ENCODE measurements around the gene PCBP3. TPM values are rescaled to one million over a fixed set of nuclear protein-coding genes. Genes with fewer than 3 reads are reported as not detected.

The PCBP3 gene
- total and polyA plus RNA-seq, 2 donors (not counting 3 experiments of a cell fraction or from before 2014, with no cell fraction given) = 0.06 to 1.1 TPM

- FAIRE-seq = no peak
- dilution Hi-C loops (cut with MboI; ENCODE audit: extremely low pct_ligation_motif_present, low sequenced_read_pairs) = no loop called here
These were observed 291.0 kb downstream of the PCBP3 start for GRCh38 chr21:45934554-45934953.

More at GRCh38 chr21:45934554-45934953, 291.0 kb downstream of the PCBP3 start:
- Histone ChIP-seq H3K9me3 (replicated peaks; ENCODE audit: control insufficient read depth, insufficient read depth, low read length) (no peaks in the 10 kb centered on the region), H3K4me3 (replicated peaks in 1 of 3; ENCODE audit: insufficient read depth in 1 of 3, low read depth in 1 of 3, low read length in 3 of 3) (no peak overlapping the region), H3K36me3 (ENCODE audit: control insufficient read depth in 2 of 2, extremely low read depth in 1 of 2, insufficient read depth in 2 of 2, low read length in 2 of 2) (no peaks in the 10 kb centered on the region), H3K9ac (replicated peaks; ENCODE audit: extremely low read depth, insufficient read depth, low read length) (no peak overlapping the region), H3K4me1 (ENCODE audit: control insufficient read depth, extremely low read depth, insufficient read depth, low read length) (no peaks in the 10 kb centered on the region), H3K27ac (ENCODE audit: insufficient read depth, low read depth, low read length) (no peak overlapping the region), H3K4me2 (ENCODE audit: insufficient read depth, low read length) (no peak overlapping the region), H3K27me3 (ENCODE audit: control insufficient read depth in 2 of 2, insufficient read depth in 2 of 2, low read length in 2 of 2) (no peaks in the 10 kb centered on the region), H2AFZ (ENCODE audit: low read depth, low read length) (no peak overlapping the region), H3K79me2 (ENCODE audit: control insufficient read depth, insufficient read depth, low read length) (no peaks in the 10 kb centered on the region), H3K9me1 (replicated peaks; ENCODE audit: control insufficient read depth, extremely low read depth, insufficient read depth, low read length) (no peaks in the 10 kb centered on the region), H4K20me1 (replicated peaks; ENCODE audit: control insufficient read depth, extremely low read depth, insufficient read depth, low read length) (no peaks in the 10 kb centered on the region)
- intact Hi-C loops (cut with micrococcal nuclease) = no loop called here
- TF ChIP-seq POLR2A (IDR thresholded peaks at IDR 0.05; ENCODE audit: low read depth, low read length) (no peak), GATA2 (IDR thresholded peaks at IDR 0.05; ENCODE audit: insufficient read depth, insufficient read length, low read depth, low read length) (no peak), EZH2 (IDR thresholded peaks at IDR 0.05; ENCODE audit: borderline replicate concordance, low read depth, low read length, severe bottlenecking) (no peak), CTCF (IDR thresholded peaks at IDR 0.05; ENCODE audit: extremely low read depth in 1 of 2, insufficient read depth in 1 of 2, low read depth in 1 of 2, low read length in 2 of 2) (no peak), MYC (IDR thresholded peaks at IDR 0.05; ENCODE audit: low read depth, low read length) (no peak), MAX (IDR thresholded peaks at IDR 0.05; ENCODE audit: insufficient read depth, insufficient read length) (no peak), JUN (IDR thresholded peaks at IDR 0.05; ENCODE audit: borderline replicate concordance, insufficient read depth, insufficient read length, low read depth) (no peak), POLR2AphosphoS5 (IDR thresholded peaks at IDR 0.05; ENCODE audit: insufficient read depth, low read depth, low read length) (no peak), FOS (IDR thresholded peaks at IDR 0.05; ENCODE audit: borderline replicate concordance, insufficient read depth, low read length) (no peak)
- POLR2A ChIA-PET = no interaction called here
- no TSS peak for BruUV-seq (replicated peaks)
- CTCF ChIA-PET = no interaction called here
- DNase-seq (ENCODE audit: low read depth, low spot score) = no peak

Measured in endothelial cell of umbilical vein (primary cell).